AG04449 (cell line): ENCODE data around the gene ACYP2.
"Not testable (repeated sequence)": the region's sequence is repeated elsewhere in the genome, so short reads cannot be mapped to it uniquely, and the experiment has no call there.

Source experiments
- CTCF ChIA-PET: fragments of 350-600 bp; formaldehyde crosslinking; extraction: SDS; loops from one replicate; lab custom pipeline; 2021; ENCODE audit warnings: antibody characterized with exemption; lab: Yijun Ruan, JAX
- POLR2A ChIA-PET: fragments of 400-600, 350-600 bp; formaldehyde crosslinking; extraction: SDS; loops from one replicate; lab custom pipeline; 2020; ENCODE audit warnings: antibody characterized with exemption, inconsistent platforms; lab: Yijun Ruan, JAX
- DNase-seq: peaks from one replicate; pipeline ENCODE4 v3.0.0-alpha.2; 2010; ENCODE audit warnings: low read depth, low spot score
- H3K4me3 ChIP-seq: 2 replicates; pipeline ENCODE4 v1.5.1; 2011; ENCODE audit warnings: low read depth, mild to moderate bottlenecking, control low read depth, low read length
- CTCF ChIP-seq: IDR thresholded peaks from one replicate; pipeline ENCODE4 v1.5.1; 2011; ENCODE audit warnings: mild to moderate bottlenecking, moderate library complexity, low read length, control low read depth, inconsistent platforms; ENCODE audit not compliant: insufficient read depth; ENCODE audit errors: missing control alignments

Gene ACYP2

GRCh38 chr2:54317973-54318372 lies 202.6 kb downstream of the ACYP2 start:
- ChIA-PET POLR2A (no interaction called here), CTCF (interaction anchor here (1.6 to 2.0 kb wide), 2 partner anchors 9 to 11 kb away, joined by 6 read pairs; no protein-coding TSS in a partner anchor)
- TF ChIP-seq CTCF = no peak
- DNase-seq = no peak
- H3K4me3 ChIP-seq = no peak overlapping the region

- CTCF ChIA-PET = no interaction called here
- H3K4me3 ChIP-seq = no peak overlapping the region
- DNase-seq = no peak
- POLR2A ChIA-PET = no interaction called here
- no peak for TF ChIP-seq CTCF
Observed at GRCh38 chr2:54318821-54319220, 203.4 kb downstream of the ACYP2 start.

- DNase-seq = no peak
- no peak overlapping the region for H3K4me3 ChIP-seq
- no peak for TF ChIP-seq CTCF
- POLR2A ChIA-PET = no interaction called here
- CTCF ChIA-PET = no interaction called here
Observed at GRCh38 chr2:54321047-54321446, 205.6 kb downstream of the ACYP2 start.

- DNase-seq, CTCF ChIA-PET: not testable (repeated sequence)
Observed at GRCh38 chr2:54324517-54324916, 209.1 kb downstream of the ACYP2 start.

GRCh38 chr2:54325148-54325547 lies 209.7 kb downstream of the ACYP2 start:
- ChIA-PET CTCF (no interaction called here), POLR2A (no interaction called here)
- no peak overlapping the region for H3K4me3 ChIP-seq
- DNase-seq = no peak
- TF ChIP-seq CTCF = no peak

More at GRCh38 chr2:54324517-54324916, 209.1 kb downstream of the ACYP2 start:
- POLR2A ChIA-PET, H3K4me3 ChIP-seq: not testable (repeated sequence)

GRCh38 chr2:54329482-54330161 lies 214.2 kb downstream of the ACYP2 start:
- no peak for TF ChIP-seq CTCF
- POLR2A ChIA-PET = interaction anchor here (0.8 to 1.4 kb wide), 4 partner anchors 12 to 128 kb away, joined by 3 to 4 read pairs (median 4); no protein-coding TSS in a partner anchor
- peak overlapping the region; percentile 79 for H3K4me3 ChIP-seq
- CTCF ChIA-PET = interaction anchor here (0.7 to 0.8 kb wide), 2 partner anchors 9 to 170 kb away, joined by 3 read pairs; no protein-coding TSS in a partner anchor
- DNase-seq = no peak
